LNCaP clone FGC (cell line): ENCODE measurements around the gene OST4.

Source experiments
- DNase-seq: peaks from one replicate; pipeline ENCODE4 v3.0.0-alpha.2; 2011; ENCODE audit warnings: low read depth
- H3K4me3 ChIP-seq: 2 replicates; pipeline ENCODE4 v1.5.1; 2011; ENCODE audit warnings: mild to moderate bottlenecking, low read depth, low read length, control low read depth
- CTCF ChIP-seq: IDR thresholded peaks from 2 replicates; pipeline ENCODE4 v1.5.1; 2012; ENCODE audit warnings: mild to moderate bottlenecking; ENCODE audit not compliant: control insufficient read depth, insufficient read depth; ENCODE audit errors: extremely low read depth

Gene OST4

GRCh38 chr2:27050996-27051901 is 20.2 kb downstream of the OST4 start, which contains the start of gene AGBL5:
TSS of gene AGBL5 (plus strand) at chr2:27051668. CDS start at chr2:27052959, 1,291 bp downstream.
- TF ChIP-seq CTCF: no peak
- peak within 1 kb of the TSS; percentile 92 for H3K4me3 ChIP-seq
- peak; percentile 76 for DNase-seq

GRCh38 chr2:27050281-27050995 is 21.0 kb downstream of the OST4 start:
- peak overlapping the region; percentile 92 for H3K4me3 ChIP-seq
- DNase-seq: peak; percentile 82
- peak; percentile 24; the same call in 1 of the 2 replicates for TF ChIP-seq CTCF

- DNase-seq: no peak
- no peak for TF ChIP-seq CTCF
- H3K4me3 ChIP-seq: peak overlapping the region; percentile 92
Measured at GRCh38 chr2:27049422-27050280, 21.8 kb downstream of the OST4 start.

- no peak overlapping the region for H3K4me3 ChIP-seq
- no peak for TF ChIP-seq CTCF
- no peak for DNase-seq
Measured at GRCh38 chr2:27042985-27043634, 28.3 kb downstream of the OST4 start.

GRCh38 chr2:27042159-27042661 is 29.2 kb downstream of the OST4 start:
- H3K4me3 ChIP-seq: no peak overlapping the region
- no peak for TF ChIP-seq CTCF
- no peak for DNase-seq

GRCh38 chr2:27041752-27042151 is 29.7 kb downstream of the OST4 start:
- H3K4me3 ChIP-seq: no peak overlapping the region
- no peak for TF ChIP-seq CTCF
- DNase-seq: no peak
